Activated naive CD8-positive, alpha-beta T cell treated with anti-CD3 and anti-CD28 coated beads, Interleukin-2, amount 50 U/mL, for 16 hours (primary cell): ENCODE results near the gene PLPP4.

ENCODE experiments used
- DNase-seq: peaks from one replicate; pipeline ENCODE4 v3.0.0-alpha.2; 2020; ENCODE audit warnings: low read depth, low spot score

PLPP4 gene

DNA sequence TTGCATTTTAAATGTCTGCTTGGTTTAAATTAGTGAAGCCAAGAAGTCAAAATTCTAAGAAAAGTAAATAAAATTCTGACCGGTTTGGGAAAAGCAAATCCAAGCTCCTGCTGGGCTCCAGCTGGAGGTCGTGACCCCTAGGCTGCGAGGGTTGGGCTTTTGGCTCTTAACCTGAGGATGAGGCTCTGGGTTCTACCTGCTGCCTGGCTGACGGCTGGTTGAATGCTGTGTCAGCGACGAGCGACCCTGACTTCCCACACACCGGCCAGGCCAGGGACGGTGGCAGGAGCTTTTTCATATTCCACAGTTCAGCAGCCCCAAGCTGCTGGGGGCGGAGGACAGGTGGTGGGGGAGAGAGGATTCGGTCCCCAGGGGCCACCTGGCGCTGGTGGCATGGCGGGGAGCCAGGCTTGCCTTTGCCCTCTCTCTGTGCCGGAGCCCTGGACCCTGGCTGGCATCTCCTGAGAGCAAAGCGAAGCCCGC lies 843 bp upstream of the PLPP4 start:
- no peak for DNase-seq

- no peak for DNase-seq
These were observed 575 bp downstream of the PLPP4 start for GRCh38 chr10:120457431-120458172.

DNA sequence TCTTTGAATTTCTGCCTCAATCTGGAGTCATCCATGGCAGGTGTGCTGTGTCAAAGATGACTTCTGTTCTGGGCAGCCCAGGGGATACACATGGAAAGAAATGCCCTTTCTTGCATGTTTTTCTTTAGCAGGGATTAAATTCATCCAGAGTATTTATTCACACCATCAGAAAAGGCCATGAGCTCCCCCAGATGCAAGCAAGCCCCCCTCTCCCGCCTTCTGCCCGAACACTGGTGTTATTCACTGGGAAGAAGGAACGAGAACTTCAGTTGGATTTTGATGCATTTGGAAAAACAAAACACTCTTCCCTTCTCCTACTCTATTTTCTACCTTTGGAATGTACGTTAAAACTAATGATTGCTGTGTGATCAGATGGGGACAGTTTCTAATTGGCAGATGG lies 1.4 kb downstream of the PLPP4 start:
- no peak for DNase-seq

GRCh38 chr10:120459185-120459584 lies 2.2 kb downstream of the PLPP4 start:
- DNase-seq: no peak

DNA sequence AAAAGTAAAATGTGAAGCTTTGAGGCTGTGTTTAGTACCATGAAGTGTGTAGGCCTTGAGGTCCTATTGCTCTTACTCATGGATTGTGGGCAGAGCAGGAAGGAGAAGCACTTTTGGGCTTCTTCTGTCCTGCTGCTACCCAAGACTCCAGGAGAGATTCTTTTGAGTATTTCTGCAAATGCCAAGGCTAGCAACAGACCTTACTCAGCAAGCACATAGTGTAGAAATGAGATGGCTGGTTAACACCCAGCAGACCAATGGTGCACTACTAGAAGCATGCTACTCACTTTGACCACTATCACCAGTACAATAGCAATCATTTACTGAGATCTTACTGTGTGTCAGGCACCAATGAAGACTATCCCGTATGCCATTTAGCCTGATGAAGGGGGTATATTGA lies 3.2 kb downstream of the PLPP4 start:
- DNase-seq: no peak

DNA sequence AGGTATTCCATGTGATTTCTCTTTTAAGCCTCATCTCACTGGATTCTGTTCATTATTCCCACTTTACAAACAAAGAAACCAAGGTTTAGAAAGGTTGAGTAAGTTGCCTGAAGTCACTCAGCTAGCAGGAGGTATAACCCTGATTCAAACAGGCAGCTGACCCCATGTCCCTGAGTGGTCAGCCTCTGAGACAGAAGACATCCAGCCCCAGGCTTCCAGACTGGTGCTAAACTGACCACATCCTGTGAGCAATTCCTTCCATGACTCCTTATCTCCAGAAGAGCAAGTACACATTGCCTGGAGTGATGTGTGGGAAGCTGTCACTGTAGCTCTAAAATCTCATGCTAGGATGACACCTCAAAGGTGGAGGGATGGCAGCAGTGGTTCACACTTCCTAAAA lies 3.7 kb downstream of the PLPP4 start:
- no peak for DNase-seq

GRCh38 chr10:120462018-120462682 lies 5.1 kb downstream of the PLPP4 start:
- no peak for DNase-seq

DNA sequence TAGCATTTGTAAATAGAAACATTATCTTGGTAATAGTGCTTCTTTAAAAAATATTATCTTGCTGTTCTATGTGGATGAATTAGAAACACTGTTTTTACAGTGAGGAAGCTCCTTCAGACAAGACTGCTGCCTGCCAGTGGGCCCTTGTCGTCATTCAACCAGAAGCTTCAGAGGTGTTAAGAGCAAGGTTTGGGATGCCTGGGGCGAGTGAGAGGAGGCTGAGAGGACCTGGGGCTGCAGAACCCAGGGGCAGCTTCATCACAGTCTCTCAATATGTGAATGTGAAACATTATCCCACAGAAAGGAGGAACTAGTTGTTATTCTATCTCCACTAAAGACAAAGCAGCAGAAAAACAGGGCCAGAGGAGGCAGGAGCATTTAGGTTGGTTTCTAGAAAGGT lies 8.1 kb downstream of the PLPP4 start:
- no peak for DNase-seq

- DNase-seq: no peak
These were observed 9.0 kb downstream of the PLPP4 start for GRCh38 chr10:120466006-120466405.

- DNase-seq: no peak
These were observed 16.6 kb downstream of the PLPP4 start for GRCh38 chr10:120473593-120473992.

GRCh38 chr10:120474956-120475355 lies 17.9 kb downstream of the PLPP4 start:
- no peak for DNase-seq

DNA sequence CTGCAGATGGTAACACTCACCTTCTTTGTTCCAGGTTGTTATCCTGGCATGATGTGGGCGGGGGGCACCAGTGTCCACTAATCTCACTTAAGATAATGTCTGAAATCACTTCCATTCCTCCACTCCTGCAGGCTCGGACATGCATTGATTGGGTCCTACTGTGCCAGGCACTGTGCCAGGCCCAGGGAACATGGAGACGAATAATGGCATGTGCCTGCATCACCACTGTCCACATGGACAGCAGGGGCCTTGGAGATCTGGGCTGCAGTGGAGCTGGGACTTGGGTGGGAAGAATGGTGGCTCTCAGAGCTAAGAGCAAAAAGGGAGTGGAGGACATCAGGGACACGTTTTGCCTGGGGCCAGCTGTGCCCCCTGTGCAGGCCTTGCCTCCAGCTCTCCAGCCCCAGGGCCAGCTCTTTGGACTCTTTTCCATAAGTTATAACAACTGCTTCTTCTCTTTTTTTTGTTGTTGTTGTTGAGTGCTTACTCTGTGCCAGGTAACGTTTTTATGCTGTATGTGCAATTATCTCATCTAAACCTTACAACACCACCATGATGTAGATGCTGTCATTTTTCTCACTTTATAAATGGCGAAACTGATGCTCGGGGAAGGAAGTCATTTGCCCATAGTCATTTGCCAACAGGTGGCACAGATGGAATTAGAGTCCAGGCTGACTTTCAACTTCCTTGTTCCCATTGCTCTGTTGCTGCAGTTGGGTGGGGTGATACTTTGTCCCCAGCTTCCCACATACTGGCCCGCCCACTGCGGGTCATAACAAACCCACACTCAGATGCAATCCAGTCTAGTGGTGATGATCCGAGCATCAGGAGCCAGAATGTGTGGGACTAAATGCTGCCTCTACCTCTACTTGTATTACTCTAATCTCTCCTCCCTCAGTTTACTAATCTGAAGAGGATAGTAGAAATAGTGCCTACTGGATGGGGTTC lies 19.1 kb downstream of the PLPP4 start:
- DNase-seq: no peak

DNA sequence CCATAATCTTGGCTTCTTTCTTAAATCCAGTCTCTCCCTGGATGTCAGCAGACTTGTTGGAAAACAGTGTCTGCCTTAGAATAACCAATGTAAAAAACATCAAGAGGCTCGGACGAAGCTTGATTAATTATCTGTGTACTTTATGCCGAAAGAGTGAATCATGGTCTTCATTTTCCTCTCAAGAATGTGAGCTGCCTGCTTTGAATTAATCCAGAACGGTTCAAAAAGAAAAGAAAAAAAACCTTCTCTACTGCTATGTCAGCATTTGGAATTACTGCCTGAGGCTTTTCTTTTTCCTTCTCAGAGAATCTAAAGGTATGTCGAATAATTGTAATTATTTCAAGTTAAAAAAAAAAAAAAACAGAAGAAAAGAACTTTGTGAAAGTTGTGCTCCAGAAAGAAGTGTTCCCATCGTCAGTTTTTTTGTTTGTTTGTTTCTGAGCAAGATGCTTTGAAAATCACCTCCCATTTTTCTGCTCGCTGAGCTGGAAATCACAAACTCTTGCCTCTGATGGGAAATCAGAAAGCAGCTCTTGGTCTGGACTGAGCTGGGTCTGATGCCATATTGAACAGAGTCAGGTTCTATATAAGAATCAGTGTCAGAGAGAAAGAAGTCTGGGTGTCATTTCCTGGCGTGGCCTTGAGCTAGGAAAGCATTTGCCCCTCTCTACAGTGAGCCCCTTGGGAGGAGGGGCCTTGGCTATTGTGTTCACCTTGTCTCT lies 20.2 kb downstream of the PLPP4 start:
- no peak for DNase-seq

DNA sequence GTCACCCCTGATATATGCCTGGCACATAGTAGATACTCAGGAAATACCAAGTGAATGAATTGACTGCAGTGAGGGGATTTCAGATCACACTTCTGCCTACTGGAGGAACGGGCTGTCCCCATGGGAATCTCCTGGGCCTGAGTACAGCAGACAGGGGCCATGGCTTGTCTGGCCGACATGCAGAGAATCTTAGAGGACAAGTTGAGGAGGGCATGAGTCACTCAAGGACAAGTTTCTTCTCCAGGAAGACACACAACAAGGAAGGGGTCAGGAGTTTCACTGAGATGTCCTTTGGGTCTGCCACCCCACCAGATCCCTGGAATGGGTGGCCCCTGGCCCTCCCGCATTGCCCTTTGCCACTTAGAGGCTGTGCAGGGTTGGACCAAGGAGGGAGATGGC lies 20.7 kb downstream of the PLPP4 start:
- DNase-seq: no peak

DNA sequence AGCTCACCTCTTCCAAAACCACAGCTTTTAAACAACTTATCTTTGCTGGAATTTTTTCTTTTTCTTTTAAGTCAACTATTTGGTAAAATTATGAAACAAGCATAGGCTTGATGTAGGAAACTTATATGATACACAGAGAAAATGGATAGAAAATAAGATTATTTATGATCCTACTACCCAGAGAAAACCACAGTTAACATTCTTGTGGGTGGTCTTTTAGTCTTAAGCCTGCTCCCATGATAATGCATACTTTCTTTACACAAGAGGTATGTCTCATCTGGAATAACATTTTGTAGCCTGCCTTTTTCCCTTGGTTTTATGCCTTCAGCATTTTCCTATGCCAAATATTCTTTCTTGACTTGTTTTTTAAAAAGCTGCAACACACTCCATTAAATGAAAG lies 21.4 kb downstream of the PLPP4 start:
- no peak for DNase-seq

DNA sequence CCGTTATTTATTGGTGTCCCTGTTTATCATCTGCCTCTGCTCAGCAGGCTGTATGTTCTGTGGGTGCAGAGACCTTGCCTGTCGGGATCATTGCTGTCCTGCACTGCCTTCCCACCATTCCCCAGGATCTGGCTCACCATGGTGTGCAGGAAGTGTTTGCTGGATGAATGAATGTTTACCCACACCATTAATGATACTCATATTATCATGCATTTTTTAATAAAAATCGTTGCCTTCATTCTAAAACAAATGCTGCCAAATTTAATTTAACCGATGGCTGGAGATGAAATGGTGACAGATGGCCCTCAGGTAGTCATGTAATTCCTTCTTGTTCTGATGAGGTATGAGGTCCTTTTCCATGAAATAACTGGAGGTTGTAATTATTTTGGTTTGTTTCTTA lies 22.5 kb downstream of the PLPP4 start:
- DNase-seq: no peak

DNA sequence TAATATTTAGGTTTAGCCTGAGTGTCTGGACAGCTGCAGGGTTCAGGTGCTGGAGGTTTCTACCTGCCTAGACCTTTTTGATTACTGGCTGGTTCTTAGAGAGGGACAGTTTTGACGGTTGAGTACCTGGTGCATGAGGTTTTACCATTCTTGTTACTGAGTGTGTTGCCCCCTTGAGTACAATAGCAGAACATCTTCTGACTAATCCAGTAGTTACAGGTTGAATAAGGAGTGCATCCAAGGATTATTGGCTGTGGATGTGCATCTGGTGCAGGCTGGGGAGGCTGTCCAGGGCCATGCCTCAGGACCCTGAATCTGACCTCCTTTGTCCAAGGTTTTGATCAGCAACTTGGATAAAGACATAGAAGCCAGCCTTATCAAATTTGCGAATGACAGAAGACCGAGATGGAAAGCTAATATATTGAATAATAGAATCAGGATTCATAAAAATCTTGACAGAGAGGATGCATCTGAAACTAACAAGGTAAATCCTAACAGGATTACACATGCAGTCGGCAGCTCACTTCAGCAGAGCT lies 23.1 kb downstream of the PLPP4 start:
- DNase-seq: no peak

DNA sequence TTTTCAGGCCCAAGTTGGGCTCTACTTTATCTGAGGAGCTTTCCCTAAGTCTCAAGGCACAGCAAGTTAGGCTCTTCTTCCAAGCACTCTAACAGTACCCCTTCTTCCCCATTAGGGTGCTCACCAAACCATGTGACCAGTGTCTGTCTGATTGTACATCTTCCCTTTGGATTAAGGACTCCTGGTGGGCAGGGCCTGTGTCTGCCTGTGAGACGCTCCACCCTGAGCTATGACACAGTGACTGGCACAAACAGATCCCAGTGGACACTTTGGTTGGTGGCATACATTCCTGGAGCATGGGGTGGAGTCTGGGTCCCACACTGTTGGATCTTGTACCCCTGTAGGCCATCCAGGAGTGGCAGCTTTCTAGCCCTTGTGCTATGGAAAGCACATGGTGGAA lies 23.8 kb downstream of the PLPP4 start:
- no peak for DNase-seq

- DNase-seq: no peak
These were observed 26.0 kb downstream of the PLPP4 start for GRCh38 chr10:120483006-120483405.

GRCh38 chr10:120483651-120484301 lies 26.7 kb downstream of the PLPP4 start:
- DNase-seq: no peak

GRCh38 chr10:120485946-120486345 lies 28.9 kb downstream of the PLPP4 start:
- DNase-seq: no peak
